NCI-H82 treated with DMSO at 0.1 percent for 48 hours (cell line): ENCODE data around the gene INTS11.
"Not testable (repeated sequence)": the region's sequence is repeated elsewhere in the genome, so short reads cannot be mapped to it uniquely, and the experiment has no call there.

Source experiments
- DNase-seq: peaks from one replicate; lab custom pipeline; 2025; ENCODE audit not compliant: unreplicated experiment; lab: John Stamatoyannopoulos, UW

INTS11 gene

DNA sequence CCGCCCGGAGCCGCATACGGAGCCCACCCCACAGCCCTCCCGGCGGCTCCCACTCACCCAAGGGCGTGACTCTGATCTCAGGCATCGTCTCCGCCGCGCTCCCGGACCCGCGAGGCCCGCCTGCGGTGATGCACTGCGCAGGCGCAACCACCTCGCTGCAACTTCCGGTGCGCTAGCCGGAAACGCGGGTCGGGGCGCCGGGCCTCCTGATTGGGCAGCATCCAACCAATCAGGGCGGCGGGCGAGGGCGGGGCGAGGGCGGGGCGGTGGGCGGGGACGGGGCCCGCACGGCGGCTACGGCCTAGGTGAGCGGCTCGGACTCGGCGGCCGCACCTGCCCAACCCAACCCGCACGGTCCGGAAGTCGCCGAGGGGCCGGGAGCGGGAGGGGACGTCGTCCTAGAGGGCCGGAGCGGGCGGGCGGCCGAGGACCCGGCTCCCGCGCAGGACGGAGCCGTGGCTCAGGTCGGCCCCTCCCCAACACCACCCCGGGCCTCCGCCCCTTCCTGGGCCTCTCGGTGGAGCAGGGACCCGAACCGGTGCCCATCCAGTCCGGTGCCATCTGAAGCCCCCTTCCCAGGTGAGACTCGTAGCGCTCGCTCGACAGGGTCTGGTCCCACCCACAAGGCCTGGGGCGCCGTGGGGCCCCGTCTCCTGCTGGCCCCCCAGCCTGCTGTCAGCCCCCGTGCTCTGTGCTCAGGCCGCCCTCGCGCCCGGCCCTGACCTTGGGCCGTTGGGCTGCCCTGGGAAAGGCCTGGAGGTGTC is at the start of gene INTS11, which contains the start of gene CPTP:
INTS11 (minus strand) TSS at position 137 of the 764 bp plus-strand sequence; CDS start at position 85, 52 bp downstream.
CPTP (plus strand) TSS at position 279 of the 764 bp plus-strand sequence. CDS start 2,109 bp downstream, outside the sequence.
- DNase-seq = peak; percentile 52

DNA sequence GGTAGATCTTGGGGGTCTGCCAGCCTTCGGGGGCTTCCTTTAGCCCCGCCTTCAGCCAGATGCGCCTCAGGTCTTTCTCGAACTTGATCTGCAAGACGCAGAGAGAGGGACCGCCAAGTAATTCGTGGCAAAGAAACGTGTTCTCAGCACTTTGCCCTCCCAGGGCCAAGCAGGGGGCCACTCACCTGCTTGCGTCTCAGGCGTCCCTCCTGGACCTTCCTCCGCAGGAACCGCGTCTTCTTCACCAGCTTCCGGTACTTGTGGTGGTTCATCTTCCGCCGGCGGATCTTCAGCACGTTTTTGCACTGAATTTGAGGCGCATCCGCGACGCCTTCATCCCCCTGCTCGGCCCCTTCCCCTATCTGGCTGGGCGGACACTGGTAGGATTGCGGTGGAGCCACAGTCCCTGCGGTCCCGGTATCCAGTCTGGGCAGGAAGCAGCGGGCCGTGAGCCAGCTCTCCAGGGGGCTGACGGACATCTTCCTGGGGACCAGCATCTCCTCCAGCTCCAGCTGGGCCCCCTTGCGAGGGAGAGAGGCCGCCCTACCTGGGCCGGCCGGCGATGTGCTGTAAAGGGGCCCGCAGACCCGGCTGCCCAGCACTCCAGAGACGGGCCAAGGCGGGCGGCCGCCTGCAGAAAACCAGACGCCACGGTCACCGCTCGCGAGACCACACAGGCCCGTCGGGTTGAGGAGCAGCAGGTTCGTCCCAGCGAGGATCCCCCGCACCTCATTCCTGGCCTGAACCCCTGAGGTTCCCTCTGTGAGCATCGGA is 49.5 kb upstream of the INTS11 start:
- no peak for DNase-seq

DNA sequence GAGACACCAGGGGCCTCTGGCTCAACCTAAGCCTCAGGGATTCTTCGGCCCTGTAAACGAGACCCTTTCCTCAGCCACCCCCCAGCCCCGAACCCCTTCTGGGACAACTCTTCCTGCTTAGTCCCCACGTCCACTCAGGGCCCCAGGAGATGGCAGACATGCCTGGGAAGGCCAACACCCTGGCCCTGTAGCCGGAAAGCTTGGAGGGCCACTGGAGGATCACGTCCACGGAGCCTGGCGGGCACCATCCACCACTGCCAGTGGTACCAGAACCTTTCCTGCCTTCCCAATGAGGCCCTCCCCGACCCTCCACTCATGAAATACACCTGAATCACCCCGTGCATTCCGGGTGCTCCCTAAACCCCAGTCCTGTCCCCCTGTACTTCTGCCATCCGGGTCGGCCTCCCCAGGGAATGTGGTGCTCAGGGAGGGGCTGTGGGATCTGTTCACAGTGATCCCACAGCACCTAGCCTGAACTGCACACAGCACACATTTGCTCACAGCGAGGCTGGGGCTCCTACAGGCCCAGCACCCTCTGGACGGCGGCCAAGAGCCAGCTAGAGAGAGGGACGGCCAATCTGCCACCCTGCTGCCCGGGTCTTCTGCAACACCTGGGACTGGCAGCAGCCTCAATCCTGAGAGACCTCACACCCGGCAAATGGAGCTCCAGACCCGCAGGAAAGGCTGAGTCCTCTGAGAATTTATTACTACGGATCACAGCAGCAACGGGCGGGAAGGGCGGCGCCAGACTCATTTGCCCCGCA is 48.8 kb upstream of the INTS11 start:
- DNase-seq = no peak

DNA sequence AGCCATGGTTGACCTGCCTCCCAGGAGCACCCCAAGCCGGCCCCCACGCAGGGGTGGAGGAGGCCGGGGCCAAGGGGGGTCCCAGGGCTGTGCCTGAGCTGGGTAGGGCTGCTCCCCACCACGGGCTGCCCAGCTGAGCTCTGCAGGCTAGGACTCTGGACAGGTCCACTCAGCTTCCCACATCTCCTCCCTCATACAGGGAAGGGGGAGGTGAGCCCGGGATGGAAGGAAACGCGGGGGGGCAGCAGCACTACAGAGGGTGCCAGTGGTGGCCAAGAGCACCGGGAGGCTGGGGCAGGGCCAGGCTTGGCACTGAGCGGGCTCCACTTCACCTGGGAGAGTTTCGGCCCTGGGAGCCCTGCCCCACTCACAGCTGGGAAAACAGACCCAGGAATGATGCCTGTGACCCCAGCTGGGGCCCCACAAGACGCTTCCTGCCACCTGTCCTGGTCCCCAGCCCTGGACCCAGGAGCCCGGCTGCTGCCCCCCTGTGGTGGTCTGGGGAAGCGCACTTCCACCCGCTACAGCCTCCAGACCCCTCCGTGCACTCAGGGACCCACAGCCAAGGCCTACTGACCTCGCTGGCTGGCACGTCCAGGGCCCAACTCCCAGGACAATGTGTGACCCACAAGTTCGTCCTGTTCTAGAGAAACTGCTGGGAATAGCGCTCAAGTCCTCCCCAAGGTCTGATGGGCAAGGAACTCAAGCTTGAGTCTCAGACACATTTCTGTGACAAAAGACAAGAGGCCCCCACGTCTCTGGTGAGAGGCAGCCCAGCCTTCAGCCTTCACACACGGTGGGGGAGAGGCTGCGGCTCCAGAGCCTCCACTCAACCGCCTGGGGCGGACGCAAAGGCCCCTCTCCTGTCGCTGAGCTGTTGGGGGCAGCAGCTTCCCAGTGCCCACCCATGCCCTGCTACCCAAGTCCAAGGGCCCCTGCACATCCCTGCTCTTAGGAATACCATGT is 47.6 kb upstream of the INTS11 start:
- DNase-seq = no peak

DNA sequence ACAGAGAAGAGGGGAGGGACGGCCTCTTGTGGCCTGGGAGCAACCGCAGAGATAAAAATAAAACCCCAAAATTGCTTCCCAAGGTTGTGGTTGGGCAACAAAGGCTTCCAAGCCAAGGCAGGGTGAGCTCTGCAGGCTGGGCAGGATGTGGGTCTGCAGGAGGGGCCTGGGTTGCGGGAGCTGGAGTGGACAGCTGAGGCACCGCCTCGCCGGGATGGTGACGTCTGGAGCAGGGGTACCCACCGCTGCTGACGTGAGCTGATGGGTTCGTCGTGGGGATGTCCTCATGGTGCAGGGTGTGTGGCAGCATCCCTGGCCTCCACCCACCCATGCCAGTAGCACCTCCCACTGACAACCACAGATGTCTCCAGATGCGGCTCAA is 46.9 kb upstream of the INTS11 start:
- no peak for DNase-seq

DNA sequence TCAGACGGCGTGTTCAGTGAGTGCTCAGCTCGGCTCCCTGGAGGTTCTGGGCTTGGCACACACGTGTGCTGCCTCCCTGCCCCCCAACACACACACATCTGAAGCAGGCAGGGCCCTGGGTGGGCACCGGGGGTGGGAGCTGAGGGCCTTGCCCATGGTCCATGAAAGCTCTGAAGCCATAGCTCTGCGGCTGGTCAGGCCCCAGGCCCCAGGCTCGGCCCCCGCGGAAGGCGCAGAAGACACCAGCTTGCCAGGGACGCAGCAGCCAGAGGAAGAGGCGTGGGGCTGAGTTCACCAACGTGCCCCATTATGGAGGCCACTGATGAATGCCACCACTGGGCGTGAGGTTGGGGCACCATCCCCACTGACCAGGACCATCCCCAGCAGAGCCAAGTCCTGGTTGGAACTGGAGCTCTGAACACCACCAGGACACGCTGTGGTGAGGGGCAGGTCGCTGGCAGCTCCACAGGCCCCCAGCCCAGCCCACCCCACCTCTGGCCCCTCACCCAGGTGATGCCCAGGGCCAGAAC is 46.4 kb upstream of the INTS11 start:
- no peak for DNase-seq

DNA sequence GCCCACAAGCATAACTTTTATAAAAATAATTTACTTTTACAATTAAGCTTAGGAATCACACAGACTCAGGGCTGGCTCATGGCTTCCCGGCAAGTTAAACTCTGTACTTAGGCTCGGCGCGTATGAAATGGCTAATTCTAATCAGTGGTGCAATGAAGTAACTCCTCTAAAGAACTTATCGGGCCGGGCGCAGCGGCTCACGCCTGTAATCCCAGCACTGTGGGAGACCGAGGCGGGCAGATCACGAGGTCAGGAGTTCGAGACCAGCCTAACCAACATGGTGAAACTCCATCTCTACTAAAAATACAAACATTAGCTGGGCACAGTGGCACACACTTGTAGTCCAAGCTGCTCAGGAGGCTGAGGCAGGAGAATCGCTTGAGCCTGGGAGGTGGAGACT is 45.6 kb upstream of the INTS11 start:
- DNase-seq = not testable (repeated sequence)

DNA sequence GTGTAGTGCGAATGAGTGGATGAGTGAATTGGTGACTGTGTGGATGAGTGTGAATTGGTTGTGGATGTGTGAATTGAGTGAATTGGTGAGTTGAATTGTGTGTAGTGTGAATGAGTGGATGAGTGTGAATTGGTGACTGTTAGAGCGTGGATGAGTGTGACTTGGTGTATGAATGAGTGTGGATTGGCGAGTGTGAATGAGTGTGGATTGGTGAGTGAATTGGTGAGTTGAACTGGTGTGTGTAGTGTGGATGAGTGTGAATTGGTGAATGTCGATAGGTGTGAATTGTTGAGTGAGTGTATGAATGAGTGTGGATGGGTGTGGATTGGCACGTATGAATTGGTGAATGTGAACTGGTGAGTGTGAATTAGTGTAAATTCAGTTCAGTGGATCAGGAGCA is 42.9 kb upstream of the INTS11 start:
- no peak for DNase-seq

DNA sequence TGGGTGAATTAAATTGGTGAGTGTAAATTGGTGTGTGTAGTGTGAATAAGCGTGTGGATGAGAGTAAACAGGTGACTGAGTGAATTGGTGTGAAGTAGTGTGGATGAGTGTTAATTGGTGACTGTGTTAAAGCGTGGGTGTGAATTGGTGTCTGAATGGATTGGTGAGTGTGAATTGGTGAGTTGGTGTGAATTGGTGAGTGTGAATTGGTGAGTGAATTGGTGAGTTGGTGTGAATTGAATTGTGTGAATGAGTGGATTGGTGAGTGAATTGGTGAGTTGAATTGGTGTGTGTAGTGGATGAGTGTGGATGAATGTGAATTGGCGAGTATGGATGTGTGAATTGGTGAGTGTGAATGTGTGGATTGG is 42.2 kb upstream of the INTS11 start:
- DNase-seq = no peak

DNA sequence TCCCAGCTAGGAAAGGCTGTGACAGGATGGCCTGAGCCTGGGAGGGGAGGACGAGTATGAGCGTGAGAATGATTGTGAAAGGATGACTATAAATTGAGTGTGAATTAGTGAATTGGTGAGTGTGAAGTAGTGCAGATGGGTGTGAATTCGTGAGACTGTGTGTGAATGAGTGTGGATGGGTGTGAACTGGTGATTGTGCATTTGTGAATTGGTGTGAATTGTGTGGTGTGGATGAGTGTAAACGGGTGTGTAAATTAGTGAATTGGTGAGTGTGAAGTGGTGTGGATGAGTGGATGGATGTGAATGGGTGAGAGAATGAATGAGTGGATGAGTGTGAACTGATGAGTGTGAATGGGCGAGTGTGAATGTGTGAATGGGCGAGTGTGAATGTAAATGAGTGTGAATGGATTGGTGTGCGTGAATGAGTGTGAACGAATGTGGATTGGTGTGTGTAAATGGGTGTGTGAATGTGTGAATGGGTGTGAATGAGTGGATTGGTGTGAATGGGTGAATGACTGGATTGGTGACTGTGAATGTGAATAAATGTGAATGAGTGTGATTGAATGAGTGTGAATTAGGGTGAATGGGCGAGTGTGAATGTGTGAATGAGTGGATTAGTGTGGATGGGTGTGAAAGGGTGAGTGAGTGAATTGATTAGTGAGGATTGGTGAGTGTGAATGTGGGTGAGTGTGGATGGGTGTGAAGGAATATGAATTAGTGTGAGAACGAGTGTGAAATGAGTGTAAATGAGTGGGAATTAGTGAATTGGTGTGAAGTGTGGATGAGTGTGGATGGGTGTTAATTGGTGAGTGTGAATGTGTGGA is 41.6 kb upstream of the INTS11 start:
- no peak for DNase-seq

DNA sequence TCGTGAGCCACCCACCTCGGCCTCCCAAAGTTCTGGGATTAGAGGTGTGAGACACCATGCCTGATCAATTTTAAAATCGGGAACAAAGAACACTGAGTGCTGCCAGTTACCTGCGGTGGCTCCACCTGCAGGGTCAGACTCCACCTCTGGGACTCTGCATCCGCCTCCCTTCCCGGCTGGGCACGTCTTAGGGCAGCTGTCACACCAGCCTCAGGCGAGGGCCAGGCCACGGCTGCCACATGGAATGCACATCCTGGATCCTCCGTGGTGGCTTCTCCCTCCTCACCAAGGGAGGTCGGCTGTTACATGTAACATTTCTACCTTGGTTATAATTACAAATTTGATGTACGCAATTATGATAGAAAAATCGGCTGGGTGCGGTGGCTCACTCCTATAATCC is 39.8 kb upstream of the INTS11 start:
- DNase-seq = no peak

DNA sequence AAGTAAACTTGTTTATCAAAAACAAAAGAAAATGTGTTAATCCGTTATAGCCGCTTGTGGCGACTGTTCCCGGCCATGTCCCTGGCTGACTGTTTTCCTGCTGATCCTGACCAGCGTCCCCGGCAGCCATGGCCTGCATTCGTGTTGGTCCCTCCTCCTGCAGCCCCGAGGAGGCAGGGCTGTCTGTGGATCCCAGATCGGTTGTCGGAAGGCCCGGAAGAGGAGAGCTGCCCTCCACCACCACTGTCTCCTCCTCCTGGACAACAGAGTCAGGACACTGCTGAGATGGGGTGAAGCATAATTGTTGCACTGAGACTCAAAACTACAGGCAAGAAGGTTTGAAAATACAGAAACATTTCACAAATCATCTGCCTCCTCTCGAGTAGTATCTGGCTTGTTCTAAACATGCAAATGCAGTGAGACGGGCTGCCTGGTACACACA is 37.5 kb upstream of the INTS11 start:
- no peak for DNase-seq

DNA sequence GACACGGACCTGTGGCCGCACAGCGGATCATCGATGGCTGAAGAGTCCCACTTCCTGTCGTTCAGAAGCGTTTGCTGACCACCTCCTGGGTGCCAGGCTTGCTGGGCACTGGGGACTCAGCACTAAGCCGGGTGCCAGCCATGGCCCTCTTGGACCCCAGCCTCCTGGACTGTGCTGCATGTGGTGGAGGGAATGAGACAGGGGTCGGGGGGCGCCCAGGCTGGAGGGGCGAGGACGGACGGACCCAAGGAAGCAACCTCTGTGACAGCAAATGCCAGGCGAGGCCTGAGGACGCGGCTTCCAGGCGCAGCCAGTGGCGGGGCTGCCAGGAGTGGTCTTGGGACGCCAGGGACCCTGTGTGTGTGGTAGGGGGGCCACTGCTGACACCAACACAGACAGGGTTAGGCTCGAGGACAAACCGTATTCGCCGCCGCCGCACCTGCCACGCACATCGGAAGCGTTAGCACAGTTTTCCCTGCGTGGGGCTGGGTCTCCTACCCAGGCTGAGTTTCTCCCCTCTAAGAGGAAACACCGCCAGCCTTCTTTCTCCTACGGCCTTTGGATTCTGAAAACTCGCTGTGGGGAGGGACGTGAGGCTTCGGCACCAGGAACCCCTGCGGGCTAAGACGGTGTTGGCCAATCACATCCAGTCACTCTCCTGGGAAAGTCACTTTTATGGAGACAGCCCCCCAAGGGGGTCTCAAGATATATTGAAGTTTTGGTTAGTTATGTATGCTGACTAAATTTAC is 36.9 kb upstream of the INTS11 start:
- DNase-seq = no peak

DNA sequence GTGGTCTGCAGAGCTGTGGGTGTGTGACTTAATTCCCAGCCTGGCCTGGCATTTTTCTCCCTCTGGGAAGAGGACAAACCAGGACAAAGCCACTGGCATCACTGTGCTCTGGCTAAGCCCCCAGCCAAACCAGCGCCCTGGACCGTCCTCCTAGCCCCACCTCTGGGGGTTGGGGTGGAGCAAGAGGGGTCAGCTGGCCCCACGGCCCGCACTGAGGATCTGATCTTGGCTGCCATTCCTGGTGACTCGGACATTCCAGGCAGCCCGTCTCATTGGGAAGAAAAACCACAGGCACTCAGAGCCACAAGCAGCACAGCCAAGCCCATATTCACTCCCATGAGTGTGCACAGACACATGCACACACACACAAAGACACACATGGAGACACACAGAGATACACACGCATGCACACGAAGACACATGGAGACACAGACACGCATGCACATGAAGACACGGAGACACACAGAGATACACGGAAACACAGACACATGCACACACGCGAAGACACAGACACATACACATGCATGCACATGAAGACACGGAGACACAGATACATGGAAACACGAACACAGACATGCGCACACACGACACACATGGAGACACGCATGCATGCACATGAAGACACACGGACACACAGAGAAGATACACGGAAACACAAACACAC is 36.2 kb upstream of the INTS11 start:
- DNase-seq = no peak

DNA sequence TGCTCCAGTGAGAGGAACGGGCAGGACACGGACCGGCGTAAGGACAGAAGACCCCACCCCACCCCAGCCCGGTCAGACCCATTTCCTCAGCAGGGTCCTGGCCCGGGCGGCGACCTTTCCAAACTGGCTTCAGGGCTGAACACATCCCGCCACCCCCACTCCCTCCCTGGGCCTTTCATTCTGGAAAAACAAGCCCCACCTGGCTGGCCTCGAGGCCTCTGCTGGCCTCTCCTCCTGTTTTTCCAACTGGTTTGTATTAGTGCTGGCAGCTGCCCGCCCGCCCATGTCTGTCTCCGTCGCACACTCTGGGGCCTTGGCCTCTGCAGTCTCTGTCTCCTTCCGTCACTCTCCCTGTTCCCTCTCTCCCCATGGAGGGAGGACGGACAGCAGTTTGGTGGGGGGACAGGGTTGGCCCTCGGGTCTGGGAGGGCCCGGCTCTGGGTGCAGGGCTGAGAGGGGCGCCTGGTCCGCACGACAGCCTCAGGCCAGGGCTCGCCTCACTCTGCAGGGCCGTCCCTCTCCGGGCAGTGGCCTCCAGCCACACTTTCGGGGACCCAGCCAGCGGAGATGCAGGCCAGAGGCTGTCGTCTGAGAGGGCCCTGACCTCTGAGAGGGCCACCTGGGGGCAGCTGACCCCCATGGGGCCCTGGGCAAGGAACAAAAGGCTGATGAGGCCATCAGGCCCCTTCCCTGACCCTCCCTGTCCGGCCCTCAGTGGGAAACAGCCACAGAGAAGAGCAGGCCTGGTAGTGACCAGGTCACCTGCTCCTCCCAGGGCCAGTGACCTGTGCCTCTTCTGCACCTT is 35.4 kb upstream of the INTS11 start:
- DNase-seq = no peak

DNA sequence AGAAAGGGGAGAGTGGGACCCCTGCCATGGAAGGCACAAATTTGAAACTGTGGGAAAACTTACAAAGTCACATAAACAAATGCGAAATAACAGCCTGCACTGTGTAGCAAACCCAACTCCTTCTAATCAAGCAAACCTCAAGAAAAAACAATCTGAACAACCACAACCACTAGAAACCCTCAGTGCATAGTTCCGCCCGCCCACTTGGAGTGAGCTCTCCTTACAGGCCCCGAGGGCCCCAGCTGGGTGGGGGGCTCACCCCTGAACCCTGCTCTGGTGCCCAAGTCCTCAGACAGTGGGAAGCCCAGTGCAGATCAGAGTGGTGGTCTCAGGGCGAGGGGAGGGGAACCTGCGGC is 34.8 kb upstream of the INTS11 start:
- no peak for DNase-seq
